ENCODE results near the gene FCN2.

Gene FCN2

DNA sequence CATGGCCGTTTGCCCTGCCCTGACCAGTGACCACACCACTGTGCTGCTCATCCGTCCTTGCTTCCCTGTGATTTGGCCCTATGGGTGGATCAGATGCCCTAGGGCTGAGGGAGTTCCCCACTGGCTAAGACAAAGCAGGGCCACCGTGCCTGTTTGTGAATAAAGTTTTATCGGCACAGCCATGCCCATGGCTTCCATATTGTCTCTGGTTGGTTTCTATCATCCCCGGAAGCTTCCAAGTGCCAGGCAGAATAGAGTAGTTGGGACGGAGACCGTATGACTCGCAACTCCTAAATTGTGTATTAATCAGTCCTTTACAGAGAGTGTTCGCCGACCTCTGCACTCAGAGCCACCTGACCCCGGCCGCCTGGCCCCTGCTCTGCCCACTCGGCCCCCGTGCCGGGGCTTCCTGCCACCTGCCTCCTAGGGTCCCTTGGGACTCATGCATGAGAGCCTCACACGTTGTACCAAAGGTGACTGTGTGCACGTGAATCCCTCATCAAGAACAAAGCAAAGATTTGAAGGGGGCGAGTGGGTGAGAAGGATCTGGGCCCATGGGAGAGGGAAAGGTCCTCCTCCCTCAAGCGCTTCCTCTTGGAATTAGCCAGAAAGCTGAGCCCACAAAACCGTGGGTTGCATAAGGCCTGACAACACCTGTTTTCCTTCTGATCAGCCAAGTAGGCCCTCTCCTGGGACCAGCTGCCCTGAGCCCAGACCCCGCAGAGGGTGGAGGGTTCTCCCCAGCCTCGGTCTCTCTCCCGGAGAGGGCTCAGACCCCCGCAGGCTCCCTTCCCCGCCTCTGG, 11.7 kb upstream of the FCN2 start:
- no peak for DNase-seq (ENCODE audit: low read depth, low spot score)

DNA sequence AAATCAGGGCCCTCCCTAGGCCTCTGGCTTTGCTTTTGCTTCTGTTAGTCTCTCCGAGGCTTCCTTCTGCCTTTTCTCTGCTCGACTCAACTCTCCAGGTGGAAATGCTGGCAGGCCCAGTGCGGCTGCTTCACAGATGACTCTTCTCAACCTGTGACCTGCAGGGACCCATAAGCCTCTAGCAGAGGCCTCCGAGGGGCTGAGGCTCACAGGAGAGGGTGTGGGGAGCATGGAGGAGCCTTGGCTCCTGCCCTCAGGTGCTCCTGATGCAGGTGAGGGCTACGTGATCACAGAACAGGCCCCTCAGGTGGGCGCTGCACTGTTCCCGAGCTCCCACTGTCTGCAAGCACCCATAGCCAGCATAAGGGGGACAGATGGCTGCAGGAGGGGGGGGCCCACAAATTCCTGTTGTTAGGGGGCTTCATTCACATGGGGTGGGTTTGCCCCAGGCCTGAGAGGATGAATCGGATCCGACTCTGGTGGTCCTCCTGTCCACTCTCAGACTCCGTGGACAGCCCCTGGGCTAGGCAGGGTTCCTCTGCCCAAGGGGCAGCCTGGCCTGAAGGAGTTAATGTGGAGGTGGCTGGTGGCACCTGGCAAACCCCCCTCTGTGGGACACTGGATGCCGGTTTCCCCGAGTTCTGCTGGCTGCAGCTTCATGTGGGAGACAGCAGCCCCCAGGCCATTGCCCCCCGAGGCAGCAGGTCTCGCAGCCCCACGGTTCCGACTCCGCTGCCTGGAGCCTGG, 10.9 kb upstream of the FCN2 start:
- DNase-seq (ENCODE audit: low read depth, low spot score) = no peak

DNA sequence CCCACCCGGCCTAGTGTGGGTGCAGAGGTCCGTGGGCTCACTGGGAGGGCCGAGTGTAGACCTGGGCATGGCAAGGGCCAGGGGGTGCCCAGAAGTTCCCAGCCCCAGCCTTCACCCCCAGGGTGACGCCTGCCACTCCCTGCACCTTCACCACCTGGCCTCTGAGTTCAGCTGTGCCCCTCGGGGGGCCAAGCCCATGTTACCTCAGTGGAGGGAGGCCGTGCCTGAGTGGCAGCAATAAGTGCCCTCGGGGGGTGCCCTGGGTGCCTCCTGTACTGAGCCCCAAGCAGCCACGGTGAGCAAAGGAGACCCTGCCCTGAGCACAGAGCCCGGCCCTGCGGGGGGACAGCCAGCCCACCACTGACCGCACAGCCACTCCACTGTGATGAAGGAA, 10.3 kb upstream of the FCN2 start:
- DNase-seq (ENCODE audit: low read depth, low spot score) = no peak

DNA sequence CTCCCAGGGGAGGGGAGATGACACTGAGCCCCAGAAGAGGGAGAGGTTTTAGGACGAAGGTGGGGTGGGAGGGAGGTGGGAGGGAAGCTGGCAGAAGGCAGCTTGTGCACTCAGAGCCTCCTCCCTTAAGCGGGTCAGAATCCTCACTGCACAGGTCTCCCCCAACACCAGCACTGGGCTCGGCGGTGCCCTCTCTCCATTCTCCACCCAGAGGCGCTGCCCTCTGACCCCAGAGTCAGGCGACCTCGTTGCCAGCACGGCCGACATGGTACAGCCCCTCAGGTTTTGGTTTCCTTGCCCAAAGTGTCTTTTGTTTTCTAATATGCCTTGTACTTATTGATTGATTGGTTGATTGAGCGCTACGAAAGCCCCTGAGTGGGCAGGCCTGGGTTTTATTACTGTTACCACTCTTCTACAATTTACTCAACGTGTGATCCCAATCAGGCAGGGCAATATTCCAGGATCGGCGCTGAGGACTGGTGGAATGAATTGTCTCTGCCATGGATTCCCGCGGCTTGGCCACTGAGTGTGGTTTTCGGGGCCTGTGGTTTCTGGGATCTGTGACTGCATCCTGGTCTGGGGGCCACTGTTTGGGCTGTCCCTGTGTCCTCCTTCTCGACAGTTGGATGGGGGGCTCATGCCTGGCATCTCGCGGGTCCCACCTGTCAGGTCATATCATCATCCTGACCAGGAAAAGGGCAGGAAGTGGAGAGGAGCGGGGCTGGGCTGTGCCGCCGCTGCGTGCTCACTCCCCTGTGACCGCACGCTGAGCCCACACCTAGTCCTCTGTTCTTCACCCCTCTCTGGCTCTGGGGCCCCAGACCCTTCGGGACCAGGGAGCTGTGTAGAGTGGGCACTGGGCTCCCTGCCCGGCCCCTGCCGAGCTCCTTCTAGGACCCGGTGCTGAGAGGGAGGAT, 9.6 kb upstream of the FCN2 start:
- DNase-seq (ENCODE audit: low read depth, low spot score) = no peak

DNA sequence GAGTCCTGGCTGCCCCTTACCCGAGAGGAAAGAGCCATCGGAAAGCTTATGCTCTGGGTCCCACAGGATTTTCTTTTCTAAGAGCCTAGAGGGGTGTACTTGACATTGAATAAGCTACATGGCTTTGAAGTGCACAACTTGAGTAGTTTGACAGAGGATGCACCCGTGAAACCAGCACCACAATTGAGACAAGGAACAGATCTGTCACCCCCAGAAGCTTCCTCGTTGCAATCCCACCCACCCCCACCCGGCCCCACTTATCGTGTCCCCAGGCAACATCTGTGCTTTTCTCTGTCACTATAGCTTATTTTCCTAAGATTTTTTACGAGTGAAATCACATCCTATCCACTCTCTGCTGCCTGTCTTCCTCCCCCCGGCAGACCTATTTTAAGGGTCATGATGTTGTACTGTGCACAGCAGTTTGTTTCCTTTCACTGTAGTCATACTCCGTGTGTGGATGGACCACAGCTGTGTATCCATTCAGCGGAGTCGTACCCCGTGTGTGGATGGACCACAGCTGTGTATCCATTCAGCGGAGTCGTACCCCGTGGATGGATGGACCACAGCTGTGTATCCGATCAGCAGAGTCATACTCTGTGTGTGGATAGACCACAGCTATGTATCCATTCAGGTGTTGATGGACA, 8.8 kb upstream of the FCN2 start:
- DNase-seq (ENCODE audit: low read depth, low spot score) = no peak

DNA sequence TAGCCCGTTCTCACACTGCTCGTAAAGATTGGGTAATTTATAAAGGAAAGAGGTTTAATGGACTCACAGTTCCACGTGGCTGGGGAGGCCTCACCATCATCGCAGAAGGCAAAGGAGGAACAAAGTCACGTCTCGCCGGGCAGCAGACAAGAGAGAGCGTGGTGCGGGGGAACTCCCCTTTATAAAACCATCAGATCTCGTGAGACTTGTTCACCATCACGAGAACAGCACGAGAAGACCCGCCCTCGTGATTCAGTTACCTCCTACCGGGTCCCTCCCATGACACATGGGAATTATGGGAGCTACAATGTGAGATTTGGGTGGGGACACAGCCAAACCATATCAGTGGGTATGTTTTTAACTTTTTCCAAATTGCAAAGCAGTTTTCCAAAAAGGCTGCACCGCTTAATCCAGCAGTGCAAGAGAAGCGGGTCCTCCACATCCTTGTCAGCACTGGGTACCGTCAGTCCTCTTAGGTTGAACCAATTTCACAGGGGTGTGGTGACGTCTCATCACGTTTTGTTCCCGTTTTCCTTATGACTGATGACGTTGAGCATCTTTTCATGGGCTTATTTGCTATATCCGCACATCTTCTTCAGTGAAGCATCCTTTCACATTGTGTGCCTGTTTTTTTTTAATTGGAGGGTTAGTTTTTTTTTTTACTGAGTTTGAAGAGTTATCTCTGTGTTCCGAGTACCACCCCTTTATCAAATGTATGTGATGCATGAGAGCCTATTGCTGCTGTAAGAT, 8.0 kb upstream of the FCN2 start:
- no peak for DNase-seq (ENCODE audit: low read depth, low spot score)

DNA sequence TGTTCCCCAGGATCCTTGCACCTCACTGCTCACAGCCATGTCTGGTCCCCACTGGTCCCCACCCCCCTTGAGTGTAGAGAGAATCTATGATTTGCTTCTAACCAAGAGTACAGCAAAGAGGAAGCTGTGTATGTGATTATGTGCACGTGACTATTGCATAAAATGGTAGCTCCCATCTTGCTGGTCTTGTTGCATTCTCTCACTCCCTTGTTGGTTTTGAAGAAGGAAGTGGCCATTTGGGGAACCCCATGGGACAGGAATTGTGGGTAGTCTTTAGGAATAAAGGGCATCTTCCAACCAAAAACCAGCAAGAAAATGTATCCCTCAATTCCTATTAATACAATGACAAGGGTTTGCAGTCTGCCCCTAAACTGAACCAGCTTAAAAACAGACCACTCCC, 5.2 kb upstream of the FCN2 start:
- DNase-seq (ENCODE audit: low read depth, low spot score) = no peak

DNA sequence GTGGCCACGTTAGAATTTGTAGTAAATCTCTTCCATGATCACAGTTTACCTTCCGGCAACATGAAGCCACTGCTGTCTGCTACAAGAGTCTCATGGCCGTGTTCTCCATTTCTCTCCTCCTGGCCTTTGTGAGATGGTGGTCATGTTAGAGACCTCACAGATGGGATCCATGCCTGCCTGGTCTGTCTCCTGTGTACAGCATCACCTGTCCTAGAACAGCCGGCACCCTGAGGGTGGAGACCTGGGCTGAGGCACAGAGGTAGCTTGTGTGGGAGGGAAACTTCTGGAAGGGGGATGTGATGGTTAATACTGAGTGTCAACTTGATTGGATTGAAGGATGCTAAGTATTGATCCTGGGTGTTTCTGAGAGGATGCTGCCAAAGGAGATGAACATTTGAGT, 3.1 kb upstream of the FCN2 start:
- DNase-seq (ENCODE audit: low read depth, low spot score) = no peak

DNA sequence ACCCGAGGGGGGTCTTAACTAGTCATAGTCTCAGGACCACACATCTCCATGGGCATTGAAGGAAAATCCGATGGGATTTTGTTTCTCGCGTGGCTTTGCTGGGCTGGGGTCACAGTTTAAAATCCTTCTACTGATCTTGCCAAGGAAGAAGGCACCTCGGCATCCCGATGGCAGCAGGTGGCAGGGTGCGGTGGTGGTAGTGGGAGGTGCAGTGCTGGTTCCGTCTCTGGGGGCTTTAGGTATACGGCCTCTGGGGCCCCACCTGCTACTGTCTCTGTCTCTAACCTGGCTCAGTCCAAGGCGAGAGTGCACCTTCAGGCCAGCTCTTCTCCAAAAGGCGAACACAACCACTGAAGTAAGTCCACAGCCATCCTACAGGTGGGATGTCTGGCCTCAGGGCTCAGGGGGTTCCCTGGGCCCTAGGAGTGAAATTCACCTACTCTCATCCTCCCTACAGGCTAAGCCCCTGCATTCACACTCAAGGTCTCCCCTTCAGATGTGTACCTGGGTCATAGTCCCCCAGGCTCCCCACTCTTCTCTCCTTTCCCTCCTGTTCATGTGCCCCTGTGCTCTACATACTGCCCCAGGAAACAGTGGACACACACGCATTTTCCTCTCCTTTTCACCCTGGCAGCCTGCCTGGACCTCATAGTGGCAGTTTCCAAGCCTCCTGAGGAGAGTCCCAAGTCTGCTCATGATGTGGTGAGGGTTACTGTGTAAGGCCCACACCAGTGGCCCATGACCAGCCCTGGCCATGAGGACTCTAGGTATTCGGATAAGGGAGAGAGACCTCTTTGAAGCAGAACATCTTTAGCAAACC, 736 bp upstream of the FCN2 start:
- no peak for DNase-seq (ENCODE audit: low read depth, low spot score)

DNA sequence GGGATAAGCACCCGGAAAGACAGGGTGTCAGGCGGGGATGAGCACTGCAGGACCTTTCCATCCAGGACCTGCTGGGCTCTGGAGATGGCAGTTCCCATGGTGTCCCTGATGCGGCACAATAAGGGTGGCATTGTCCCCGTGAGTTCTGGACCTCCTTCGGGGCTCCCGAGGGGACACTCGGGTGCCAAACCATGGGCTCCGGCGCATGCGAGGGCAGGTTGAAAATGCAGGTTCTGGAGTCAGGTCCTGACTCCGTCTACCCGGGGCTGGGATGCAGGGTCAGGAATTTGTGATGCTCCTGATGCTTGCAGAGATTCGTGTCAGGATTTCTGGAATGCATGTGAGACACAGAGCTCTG, 682 bp downstream of the FCN2 start:
- no peak for DNase-seq (ENCODE audit: low read depth, low spot score)

DNA sequence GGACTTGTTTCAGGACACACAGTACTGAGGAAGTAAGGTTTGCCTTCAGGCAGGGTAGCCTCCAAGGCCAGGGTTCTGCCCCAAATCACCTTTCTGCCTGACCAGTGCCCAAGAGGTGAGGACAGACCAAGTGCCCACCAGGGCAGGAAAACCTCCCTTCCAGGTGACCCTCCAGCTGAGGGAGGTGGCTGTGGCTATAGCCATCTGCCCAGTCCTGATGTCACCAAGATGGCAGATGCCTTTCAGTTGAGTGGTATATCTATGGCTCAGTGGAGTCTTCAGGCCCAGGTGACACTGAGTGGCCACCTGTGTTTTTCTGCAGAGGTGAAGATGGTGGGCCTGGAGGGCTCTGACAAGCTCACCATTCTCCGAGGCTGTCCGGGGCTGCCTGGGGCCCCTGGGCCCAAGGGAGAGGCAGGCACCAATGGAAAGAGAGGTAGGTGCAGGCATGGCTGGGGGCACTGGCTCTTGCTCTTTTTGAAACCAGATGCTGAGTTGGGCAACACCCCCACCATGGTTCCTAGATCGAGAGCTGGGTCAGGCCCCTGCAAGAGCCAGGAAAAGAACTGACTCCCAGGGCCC, 1.7 kb downstream of the FCN2 start:
- DNase-seq (ENCODE audit: low read depth, low spot score) = no peak

DNA sequence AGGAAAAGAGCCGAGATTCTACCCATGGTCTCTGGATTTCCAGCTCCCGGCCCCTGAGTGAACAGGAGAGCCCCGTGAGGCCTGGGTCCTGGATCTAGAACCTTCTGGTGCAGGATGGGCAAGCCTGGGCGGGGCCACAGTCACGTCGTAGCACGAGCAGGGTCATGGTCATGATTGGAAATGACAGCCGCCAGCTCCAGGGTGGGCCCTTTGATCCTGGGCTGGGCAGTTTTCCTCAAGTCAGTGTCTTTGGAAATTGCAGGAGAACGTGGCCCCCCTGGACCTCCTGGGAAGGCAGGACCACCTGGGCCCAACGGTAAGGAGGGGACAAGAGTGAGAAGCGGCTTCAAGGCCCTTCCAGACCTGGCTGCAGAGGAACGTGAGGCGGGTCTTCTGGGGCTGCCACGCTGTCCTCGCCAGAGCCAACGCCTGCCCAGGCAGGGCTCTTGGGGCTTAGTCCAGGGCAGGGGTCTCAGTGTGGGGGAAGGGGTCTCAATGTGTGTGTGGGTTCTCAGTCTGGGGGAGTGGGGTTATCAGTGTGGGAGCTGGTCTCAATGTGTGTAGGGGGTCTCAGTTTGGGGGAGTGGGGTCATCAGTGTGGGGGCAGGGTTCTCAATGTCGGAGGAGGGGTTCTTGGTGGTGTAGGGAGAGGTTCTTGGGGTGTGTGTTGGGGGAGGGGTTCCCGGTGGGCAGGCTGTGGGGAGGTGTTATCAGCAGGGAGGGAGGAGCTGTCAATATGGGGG, 2.6 kb downstream of the FCN2 start:
- DNase-seq (ENCODE audit: low read depth, low spot score) = no peak

DNA sequence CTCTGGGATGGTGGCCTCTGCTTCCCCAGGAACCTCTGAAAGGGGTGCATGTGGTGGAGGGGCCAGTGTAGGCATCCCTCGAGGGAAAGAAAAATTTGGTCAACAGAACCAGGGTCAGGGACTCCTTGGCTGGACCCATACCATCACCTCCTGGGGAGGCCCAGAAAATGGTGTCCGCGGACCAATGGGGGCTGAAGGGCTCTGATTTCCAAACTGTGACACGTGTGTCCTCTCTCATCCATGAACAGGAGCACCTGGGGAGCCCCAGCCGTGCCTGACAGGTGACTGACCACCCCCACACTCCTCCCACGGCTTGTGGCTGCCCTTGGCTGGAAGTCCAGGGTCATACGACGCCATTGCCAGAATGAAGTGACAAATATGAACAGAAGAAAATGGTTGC, 3.9 kb downstream of the FCN2 start:
- no peak for DNase-seq (ENCODE audit: low read depth, low spot score)

DNA sequence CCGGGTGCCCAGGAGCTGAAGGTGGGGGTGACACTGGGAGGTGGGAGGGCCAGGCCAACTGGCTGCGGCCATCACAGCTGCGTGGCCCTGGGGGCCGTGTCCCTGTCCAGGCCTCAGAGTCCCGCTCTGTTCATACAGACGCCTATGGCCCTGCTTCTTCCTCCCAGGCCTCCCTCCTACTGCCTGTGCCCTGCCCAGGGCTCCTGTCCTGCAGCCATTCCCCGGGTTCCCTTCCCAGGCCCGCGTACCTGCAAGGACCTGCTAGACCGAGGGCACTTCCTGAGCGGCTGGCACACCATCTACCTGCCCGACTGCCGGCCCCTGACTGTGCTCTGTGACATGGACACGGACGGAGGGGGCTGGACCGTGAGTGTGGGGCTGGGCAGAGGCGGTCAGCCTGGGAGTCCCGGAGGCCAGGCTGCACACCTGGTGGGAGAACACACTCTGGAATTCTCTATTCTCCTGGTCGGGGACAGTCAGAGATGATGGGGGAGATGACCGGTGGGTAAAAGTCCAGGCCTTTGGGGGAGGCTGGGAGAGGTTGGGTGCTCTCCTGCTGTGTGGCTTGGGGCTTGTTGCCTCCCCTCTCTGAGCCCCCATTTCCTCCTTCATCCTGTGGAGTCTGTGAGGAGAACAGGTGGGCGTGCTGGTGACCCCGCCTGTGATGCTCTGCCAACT, 4.5 kb downstream of the FCN2 start:
- DNase-seq (ENCODE audit: low read depth, low spot score) = no peak

DNA sequence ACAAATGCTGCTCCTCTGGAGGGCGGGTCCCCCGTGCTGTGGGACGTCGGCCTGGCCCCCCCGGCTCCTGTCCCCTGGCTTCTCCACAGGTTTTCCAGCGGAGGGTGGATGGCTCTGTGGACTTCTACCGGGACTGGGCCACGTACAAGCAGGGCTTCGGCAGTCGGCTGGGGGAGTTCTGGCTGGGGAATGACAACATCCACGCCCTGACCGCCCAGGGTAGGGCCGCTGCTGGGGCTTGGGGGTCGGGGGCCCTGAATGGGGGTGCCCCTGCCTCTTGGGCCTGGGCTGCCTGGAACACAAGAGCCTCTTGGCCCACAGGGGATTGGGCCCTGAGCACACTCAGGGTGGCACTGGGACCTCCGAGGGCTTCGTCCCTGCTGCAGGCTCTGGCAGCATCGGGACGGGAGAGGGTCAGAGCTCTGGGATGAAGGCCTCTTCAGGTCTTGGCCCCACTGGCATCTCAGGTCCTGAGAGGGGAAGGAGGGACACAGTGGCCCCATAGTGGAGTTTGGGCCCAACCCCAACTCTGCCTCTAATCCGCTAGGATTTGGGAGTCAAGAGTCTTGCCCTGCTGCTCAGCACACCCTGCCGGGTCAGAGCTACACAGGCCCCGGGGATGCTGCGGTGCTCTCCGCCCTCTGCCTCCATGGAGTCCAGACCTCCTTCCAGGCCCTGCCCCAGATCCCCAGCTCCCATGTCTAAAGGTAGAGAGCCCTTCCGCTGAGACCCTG, 5.2 kb downstream of the FCN2 start:
- DNase-seq (ENCODE audit: low read depth, low spot score) = no peak

DNA sequence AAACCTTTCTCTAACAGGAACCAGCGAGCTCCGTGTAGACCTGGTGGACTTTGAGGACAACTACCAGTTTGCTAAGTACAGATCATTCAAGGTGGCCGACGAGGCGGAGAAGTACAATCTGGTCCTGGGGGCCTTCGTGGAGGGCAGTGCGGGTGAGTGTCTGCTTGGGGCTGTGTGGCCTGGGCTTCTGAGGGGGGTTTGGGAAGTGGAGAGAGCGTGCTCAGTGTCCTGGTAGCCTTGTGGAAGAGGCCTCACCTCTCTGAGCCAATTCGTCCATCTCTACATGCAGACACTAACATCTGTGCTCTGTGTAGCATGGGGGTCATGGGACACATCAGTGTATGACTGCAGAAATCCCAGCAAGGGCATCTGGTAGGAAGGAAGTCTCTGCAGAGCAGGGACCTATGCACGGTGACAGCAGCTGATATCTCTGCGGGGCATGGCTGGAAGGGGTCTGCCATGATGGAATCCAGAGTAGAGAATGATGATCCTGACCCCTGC, 5.9 kb downstream of the FCN2 start:
- no peak for DNase-seq (ENCODE audit: low read depth, low spot score)

DNA sequence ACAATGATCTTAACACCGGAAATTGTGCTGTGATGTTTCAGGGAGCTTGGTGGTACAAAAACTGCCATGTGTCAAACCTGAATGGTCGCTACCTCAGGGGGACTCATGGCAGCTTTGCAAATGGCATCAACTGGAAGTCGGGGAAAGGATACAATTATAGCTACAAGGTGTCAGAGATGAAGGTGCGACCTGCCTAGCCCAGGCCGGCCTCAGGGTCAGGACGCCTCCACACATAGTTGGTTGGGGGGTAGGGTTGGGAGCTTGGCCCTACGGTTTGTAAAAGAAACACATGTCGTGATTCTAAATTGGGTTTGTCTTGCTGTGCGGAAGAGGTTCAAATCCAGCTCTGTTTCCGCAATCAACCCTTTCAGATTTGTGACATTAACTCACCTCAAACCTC, 6.6 kb downstream of the FCN2 start:
- no peak for DNase-seq (ENCODE audit: low read depth, low spot score)

Measured in smooth muscle cell of the brain vasculature (primary cell).